Stimulated activated CD4-positive, alpha-beta T cell treated with anti-CD3 and anti-CD28 coated beads, Interleukin-4, amount 100 ng/mL, for 24 hours (primary cell): ENCODE results near the gene BHLHA15.
"Not testable (repeated sequence)": the region's sequence is repeated elsewhere in the genome, so short reads cannot be mapped to it uniquely, and the experiment has no call there.

ENCODE experiments used
- DNase-seq: peaks from one replicate; pipeline ENCODE4 v3.0.0-alpha.2; 2020

BHLHA15 gene

DNA sequence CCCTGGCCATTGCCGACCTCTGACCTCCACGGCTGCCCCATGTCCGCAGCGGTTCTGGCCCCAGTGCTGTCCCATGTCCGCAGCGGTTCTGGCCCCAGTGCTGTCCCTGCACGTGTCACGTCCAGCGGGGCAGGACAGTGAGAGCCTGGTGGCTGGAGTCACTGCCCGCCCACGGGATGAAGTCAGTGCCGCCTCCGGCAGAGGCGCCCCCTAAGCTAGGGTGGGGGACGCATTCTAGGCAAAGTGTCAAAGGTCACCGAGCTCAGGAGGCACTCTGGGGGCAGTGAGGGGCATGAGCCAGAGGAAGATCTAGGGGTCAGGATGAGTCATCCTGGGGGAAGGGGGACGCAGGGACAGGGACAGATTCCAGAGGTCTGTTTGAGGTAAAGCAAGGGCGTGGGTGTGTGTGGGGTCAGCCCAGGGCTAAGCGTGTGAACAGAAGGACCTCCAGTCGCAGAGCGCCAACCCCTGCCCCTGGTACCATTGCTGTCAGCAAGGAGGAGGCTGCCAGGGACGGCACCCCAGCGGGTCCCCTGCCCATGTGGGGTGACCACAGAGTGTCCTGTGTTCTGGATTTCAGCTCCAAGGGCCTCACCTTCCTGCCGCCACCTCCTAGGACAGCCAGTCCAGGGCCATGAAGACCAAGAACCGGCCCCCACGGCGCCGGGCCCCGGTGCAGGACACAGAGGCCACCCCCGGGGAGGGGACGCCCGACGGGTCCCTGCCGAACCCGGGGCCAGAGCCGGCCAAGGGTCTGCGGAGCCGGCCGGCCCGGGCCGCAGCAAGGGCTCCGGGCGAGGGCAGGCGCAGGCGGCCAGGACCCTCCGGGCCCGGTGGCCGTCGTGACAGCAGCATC is 665 bp downstream of the BHLHA15 start:
- DNase-seq, result no peak

DNA sequence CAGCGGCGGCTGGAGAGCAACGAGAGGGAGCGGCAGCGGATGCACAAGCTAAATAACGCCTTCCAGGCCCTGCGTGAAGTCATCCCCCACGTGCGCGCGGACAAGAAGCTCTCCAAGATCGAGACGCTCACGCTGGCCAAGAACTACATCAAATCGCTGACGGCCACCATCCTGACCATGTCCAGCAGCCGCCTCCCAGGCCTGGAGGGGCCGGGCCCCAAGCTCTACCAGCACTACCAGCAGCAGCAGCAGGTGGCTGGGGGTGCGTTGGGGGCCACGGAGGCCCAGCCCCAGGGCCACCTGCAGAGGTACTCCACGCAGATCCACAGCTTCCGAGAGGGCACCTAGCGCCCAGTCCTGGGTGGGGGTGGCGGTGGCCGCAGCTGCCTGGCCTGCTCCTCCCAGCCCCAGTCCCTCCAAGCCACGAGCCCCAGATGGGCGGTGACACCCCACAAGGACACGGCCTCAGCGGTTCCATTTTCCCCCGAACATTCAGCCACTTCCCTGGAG is 1.3 kb downstream of the BHLHA15 start:
- no peak for DNase-seq

- no peak for DNase-seq
Measured at GRCh38 chr7:98213296-98213887, 2.2 kb downstream of the BHLHA15 start.

DNA sequence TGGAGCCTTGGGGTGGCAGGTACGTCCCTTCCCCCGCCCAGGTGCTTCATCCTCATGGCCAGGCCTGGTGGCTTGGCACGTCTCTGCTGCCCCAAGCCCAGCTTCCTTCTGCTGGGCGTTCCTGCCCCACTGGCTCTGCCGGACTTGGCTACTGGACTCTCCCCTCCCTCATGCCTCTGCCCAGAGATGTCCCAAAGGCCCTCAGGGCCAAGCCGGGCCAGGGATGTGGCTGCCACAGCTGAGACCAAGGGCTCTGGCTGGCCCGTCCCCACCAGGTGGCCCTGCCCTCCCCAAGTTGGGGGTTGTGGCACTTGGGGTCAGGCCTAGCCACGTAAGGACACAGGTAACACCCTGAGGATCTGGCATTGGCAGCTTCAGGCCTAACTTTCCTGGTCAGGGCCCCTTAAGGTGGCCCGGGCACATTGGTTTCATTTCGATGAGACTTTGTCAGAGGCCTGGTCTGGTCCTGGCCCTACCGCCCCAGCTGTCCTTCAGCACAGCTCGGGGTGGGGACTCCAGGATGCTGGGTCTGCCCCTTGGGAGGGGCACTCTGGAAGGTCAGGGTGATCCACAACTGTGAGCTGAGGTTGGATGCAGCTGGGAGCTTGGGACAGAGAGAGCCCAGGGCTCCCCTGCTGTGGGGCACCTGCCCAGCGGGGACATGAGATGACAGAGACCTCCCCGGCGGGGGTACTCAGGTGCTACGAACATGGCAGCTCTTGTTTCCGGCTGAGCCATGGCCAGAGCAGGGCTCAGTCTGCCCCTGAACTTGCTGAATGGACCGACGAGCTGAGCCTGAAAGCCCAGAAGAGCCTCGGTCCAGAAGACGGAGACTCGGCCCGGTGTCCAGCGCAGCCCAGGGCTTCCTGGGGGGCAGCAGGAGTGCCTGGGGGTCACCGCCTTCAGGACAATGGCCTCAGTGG is 2.9 kb downstream of the BHLHA15 start:
- no peak for DNase-seq

- DNase-seq, result no peak
Measured at GRCh38 chr7:98214811-98215321, 3.6 kb downstream of the BHLHA15 start.

DNA sequence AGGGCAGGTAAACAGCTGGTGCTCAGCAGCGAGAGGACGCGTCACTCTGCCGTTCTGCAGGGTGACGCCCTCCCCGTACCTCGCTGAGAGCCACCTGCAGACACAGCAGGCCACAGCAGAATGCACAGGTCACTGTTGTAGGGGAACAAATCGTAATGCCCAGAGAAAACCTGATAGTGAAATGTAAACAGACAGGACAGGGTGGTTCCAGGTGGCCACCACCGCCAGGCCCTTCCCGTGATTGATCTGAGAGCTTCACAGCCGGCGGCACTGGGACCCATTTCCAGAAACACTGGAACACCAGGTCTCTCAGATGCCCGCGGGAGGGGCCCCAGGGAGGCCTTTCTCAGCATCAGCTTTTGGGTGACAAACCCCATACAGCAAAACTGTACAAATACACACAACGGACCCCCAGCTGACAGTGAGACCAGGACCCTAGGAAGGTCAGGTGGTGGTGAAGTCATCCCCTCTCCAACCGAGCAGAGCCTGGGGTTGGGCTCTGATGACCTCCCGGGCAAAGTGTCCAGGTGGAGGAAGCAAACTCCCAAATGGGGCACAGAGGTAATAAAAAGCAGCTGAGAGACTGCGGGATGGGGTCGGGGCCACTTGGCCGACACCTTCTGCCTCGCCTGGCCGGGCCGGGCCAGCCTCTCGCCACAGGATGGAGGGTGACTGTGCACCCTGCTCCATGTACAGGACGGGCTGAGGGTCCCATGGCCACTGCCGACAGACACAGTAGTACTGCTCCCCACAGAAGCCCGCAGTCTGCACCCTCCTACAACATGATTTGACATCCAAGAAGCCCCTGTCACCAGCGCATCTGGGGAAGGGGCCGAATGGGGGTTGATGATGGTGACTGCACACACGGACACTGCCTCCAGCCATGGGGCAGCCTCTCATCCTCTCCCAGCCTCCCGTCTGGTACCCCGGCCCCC is 4.6 kb downstream of the BHLHA15 start:
- no peak for DNase-seq

- no peak for DNase-seq
Measured at GRCh38 chr7:98216941-98217622, 5.8 kb downstream of the BHLHA15 start.

- no peak for DNase-seq
Measured at GRCh38 chr7:98217623-98218582, 6.7 kb downstream of the BHLHA15 start.

- DNase-seq, result not testable (repeated sequence)
Measured at GRCh38 chr7:98219382-98219781, 8.1 kb downstream of the BHLHA15 start.

- no peak for DNase-seq
Measured at GRCh38 chr7:98221611-98222532, 10.6 kb downstream of the BHLHA15 start.

DNA sequence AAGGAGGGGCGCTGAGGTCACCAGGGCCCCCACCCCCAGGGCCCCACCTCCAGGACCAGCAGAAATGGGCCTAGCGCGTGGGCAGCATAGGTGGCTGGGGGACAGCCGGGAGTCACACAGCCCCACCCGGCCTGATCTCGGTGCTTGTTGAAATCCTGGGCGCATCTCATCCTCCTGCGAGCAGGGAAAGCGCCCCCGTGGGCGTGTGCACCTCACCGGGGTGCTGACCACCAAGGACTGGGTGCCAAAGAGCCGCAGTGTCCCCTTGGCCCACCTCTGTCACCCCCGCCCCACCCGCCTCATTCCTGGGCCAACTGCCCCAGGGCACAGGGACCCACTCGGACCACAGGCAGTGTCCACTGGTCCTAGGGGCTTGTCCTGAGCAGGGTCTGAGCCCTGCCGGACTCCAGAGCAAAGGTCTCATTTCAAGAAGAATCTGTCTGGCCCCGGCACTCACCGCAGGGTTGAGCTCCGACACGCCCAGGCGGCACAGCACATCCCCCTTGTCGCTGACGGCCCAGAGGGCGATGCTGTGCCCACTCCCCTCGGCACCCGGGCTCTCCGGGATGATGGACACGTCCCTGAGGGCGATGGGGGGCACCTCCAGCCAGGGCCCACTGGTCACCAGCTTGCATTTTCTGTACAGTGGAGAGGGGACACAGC is 11.4 kb downstream of the BHLHA15 start:
- DNase-seq, result no peak

DNA sequence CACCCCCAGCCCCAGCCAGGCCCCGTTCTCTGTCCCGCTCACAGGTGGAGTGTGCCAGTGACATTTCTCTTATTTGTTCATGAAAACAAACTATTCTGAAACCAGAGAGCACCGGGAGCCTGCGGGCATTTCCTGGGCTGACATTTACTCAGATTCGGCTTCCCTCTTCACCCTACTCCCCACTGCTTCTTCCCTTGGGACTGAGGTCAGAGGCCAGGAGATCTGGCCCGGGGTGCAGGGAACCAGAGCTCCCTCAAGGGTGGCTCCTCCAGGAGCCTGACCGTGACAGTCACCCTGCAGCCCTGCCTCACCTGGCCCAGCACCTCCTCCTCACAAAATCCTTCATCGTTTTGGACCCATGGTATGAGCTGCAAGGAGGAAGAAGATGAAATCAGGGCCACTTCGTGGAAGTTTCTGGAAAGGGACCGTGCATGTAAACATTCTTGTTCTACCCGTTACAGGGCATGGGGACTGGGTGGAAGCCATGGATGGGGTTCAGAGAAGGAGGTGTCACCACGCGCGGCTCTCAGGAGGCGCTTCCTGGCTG is 12.2 kb downstream of the BHLHA15 start:
- no peak for DNase-seq

- DNase-seq, result no peak
Measured at GRCh38 chr7:98223898-98224700, 12.9 kb downstream of the BHLHA15 start.

DNA sequence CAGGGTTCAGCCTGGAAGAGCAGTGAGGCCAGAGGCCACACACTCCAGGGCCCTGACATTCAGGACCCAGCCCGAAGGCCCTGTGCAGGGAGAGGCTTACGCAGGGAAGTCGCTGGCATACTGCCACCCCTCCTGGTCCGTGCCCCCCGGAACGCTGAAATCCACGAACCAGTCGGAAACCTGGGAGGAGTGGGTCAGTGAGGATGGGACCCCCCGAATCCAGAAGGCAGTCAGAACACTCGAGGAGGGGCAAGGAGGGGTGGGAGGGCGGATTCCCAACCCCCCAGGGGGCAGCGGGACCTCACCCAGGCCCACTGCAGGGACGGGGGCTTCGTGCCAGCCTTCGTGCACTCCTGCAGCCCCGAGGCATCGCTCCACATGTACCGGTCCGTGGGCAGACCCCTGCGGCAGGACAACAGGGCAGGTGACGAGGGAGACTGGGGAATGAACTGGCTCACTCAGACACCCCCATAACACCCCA is 13.5 kb downstream of the BHLHA15 start:
- no peak for DNase-seq

- no peak for DNase-seq
Measured at GRCh38 chr7:98225913-98226614, 14.8 kb downstream of the BHLHA15 start.

GRCh38 chr7:98227939-98228338 is 16.7 kb downstream of the BHLHA15 start:
- DNase-seq, result no peak
